ENCODE measurements around the gene DLD.
"Not testable (repeated sequence)": the region's sequence is repeated elsewhere in the genome, so short reads cannot be mapped to it uniquely, and the experiment has no call there.

Gene DLD

DNA sequence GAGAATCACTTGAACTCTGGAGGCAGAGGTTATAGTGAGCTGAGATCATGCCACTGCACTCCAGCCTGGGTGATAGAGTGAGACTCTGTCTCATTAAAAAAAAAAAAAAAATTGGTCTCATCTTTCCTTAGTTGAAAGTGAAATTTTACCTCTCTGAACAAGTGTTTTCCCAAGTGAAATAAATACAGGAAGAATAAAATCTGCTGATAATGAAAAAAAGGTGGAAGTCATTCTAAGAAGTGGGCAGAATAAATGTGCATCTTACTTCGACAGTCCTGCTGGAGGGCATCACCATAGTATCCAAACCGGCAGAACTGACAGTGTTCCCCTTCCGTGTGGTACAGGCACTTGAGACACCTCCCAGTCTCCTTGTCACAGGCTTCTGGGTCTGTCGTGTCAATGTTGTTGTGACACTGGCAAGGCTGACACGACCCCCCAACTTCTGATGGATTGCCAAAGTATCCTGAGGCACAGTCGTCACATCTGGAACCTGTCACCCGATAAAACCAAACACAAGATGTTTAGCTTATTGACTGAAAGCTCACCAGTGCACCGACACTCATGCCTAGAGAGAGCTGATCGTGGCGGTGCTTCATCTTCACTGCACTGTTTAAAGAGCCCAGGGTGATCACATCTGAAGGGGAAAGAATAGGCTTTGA is 62.4 kb downstream of the DLD start:
- H3K4me3 ChIP-seq (ENCODE audit: low read depth in 1 of 2, low read length in 2 of 2), result no peak overlapping the region
- H3K9ac ChIP-seq (ENCODE audit: low read depth in 1 of 2, low read length in 2 of 2), result no peak overlapping the region
- no peaks in the 10 kb centered on the region for H3K27me3 ChIP-seq (ENCODE audit: control insufficient read depth in 1 of 2, insufficient read depth in 2 of 2, low read length in 2 of 2)
- peaks cover 36 to 68% of the 10 kb centered on the region in 2 donors for H3K36me3 ChIP-seq (ENCODE audit: control insufficient read depth in 1 of 2, insufficient read depth in 2 of 2, low read length in 2 of 2)
- no peak overlapping the region for H3K27ac ChIP-seq (ENCODE audit: low read depth, low read length)
- H3K9me3 ChIP-seq (ENCODE audit: control insufficient read depth in 1 of 2, low read length in 2 of 2), result no peaks in the 10 kb centered on the region
- H3K4me1 ChIP-seq (ENCODE audit: control insufficient read depth in 1 of 2, insufficient read depth in 2 of 2, low read length in 2 of 2), result peaks cover 6 to 12% of the 10 kb centered on the region in 2 donors

DNA sequence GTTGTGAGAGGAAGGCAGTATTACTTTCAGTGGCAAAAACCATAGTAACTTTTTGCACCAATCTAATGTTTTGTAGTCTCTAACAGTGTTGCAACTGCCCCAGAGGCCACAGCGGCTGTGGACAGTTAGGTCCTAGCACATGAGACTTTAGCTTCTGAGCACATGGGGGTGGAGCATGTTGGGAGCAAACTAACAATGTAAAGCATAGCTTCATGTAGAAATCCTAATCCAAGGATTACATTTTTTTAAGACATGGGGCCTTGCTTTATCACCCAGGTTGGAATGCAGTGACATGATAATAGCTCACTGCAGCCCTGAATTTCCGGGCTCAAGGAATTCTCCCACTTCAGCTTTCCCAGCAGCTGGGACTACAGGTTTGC is 62.9 kb downstream of the DLD start:
- H3K9me3 ChIP-seq (ENCODE audit: control insufficient read depth in 1 of 2, low read length in 2 of 2), result no peaks in the 10 kb centered on the region
- H3K27ac ChIP-seq (ENCODE audit: low read depth, low read length), result no peak overlapping the region
- no peaks in the 10 kb centered on the region for H3K27me3 ChIP-seq (ENCODE audit: control insufficient read depth in 1 of 2, insufficient read depth in 2 of 2, low read length in 2 of 2)
- no peak overlapping the region for H3K9ac ChIP-seq (ENCODE audit: low read depth in 1 of 2, low read length in 2 of 2)
- peaks cover 1 to 8% of the 10 kb centered on the region in 2 donors for H3K4me1 ChIP-seq (ENCODE audit: control insufficient read depth in 1 of 2, insufficient read depth in 2 of 2, low read length in 2 of 2)
- peaks cover 37 to 71% of the 10 kb centered on the region in 2 donors for H3K36me3 ChIP-seq (ENCODE audit: control insufficient read depth in 1 of 2, insufficient read depth in 2 of 2, low read length in 2 of 2)
- H3K4me3 ChIP-seq (ENCODE audit: low read depth in 1 of 2, low read length in 2 of 2), result no peak overlapping the region

DNA sequence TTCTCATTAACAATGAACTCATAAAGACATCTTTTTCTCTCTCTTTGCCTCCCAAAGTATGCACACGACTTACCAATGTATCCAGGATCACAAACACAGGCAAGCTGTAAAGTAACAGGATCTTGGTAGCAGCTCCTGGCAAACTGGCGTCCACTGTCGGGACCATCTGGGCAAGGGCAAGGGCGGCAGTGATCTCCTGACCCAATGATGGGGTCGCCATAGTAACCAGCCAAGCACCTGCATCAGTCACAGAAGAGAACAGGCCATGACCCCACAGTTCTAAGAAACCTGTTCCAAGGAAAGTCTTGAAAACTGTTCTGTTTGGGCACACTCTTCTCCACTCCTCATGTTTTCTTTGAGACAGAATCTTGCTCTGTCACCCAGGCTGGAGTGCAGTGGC is 64.4 kb downstream of the DLD start:
- H3K4me3 ChIP-seq (ENCODE audit: low read depth in 1 of 2, low read length in 2 of 2), result no peak overlapping the region
- H3K9me3 ChIP-seq (ENCODE audit: control insufficient read depth in 1 of 2, low read length in 2 of 2), result no peaks in the 10 kb centered on the region
- H3K27ac ChIP-seq (ENCODE audit: low read depth, low read length), result no peak overlapping the region
- no peak overlapping the region for H3K9ac ChIP-seq (ENCODE audit: low read depth in 1 of 2, low read length in 2 of 2)
- H3K27me3 ChIP-seq (ENCODE audit: control insufficient read depth in 1 of 2, insufficient read depth in 2 of 2, low read length in 2 of 2), result no peaks in the 10 kb centered on the region
- H3K4me1 ChIP-seq (ENCODE audit: control insufficient read depth in 1 of 2, insufficient read depth in 2 of 2, low read length in 2 of 2), result peaks cover 0 to 8% of the 10 kb centered on the region in 2 donors
- peaks cover 52 to 86% of the 10 kb centered on the region in 2 donors for H3K36me3 ChIP-seq (ENCODE audit: control insufficient read depth in 1 of 2, insufficient read depth in 2 of 2, low read length in 2 of 2)

DNA sequence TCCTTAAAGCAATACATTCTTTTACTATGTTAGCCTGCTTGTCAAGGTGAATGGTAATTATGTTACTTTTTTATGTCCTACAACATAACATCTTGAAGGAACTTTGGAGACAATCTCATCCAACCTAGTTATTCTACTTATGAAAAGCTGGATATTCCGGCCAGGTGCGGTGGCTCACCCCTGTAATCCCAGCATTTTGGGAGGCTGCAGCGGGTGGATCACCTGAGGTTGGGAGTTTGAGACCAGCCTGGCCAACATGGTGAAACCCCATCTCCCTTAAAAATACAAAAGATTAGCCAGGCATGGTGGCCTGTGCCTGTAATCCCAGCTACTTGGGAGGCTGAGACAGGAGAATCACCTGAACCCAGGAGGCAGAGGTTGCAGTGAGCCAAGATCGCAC is 66.0 kb downstream of the DLD start:
- H3K4me1 ChIP-seq (ENCODE audit: control insufficient read depth in 1 of 2, insufficient read depth in 2 of 2, low read length in 2 of 2); H3K27ac ChIP-seq (ENCODE audit: low read depth, low read length); H3K4me3 ChIP-seq (ENCODE audit: low read depth in 1 of 2, low read length in 2 of 2); H3K9me3 ChIP-seq (ENCODE audit: control insufficient read depth in 1 of 2, low read length in 2 of 2); H3K9ac ChIP-seq (ENCODE audit: low read depth in 1 of 2, low read length in 2 of 2); H3K27me3 ChIP-seq (ENCODE audit: control insufficient read depth in 1 of 2, insufficient read depth in 2 of 2, low read length in 2 of 2): not testable (repeated sequence)
- H3K36me3 ChIP-seq (ENCODE audit: control insufficient read depth in 1 of 2, insufficient read depth in 2 of 2, low read length in 2 of 2), result peaks cover 51 to 86% of the 10 kb centered on the region in 2 donors

DNA sequence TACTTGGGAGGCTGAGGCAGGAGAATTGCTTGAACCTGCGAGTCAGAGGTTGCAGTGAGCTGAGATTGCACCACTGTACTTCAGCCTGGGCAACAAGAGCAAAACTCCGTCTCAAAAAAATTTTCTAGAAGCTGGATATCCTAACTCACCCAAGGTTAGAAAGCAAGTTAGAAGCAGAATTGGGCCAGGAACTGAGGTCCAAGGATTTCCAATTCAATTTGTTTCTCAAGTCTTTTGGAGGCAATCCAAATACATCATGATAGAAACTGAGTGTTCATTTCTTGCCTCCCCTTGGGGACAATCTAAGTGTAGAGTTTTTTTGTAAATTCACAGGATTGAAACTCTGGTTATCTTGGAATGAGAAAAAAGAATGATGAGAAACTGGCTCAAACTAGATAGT is 66.5 kb downstream of the DLD start:
- Histone ChIP-seq H3K4me3 (ENCODE audit: low read depth in 1 of 2, low read length in 2 of 2) (no peak overlapping the region), H3K27ac (ENCODE audit: low read depth, low read length) (no peak overlapping the region), H3K36me3 (ENCODE audit: control insufficient read depth in 1 of 2, insufficient read depth in 2 of 2, low read length in 2 of 2) (peaks cover 50 to 85% of the 10 kb centered on the region in 2 donors), H3K9me3 (ENCODE audit: control insufficient read depth in 1 of 2, low read length in 2 of 2) (no peaks in the 10 kb centered on the region), H3K27me3 (ENCODE audit: control insufficient read depth in 1 of 2, insufficient read depth in 2 of 2, low read length in 2 of 2) (no peaks in the 10 kb centered on the region), H3K9ac (ENCODE audit: low read depth in 1 of 2, low read length in 2 of 2) (no peak overlapping the region), H3K4me1 (ENCODE audit: control insufficient read depth in 1 of 2, insufficient read depth in 2 of 2, low read length in 2 of 2) (peaks cover 0 to 8% of the 10 kb centered on the region in 2 donors)

DNA sequence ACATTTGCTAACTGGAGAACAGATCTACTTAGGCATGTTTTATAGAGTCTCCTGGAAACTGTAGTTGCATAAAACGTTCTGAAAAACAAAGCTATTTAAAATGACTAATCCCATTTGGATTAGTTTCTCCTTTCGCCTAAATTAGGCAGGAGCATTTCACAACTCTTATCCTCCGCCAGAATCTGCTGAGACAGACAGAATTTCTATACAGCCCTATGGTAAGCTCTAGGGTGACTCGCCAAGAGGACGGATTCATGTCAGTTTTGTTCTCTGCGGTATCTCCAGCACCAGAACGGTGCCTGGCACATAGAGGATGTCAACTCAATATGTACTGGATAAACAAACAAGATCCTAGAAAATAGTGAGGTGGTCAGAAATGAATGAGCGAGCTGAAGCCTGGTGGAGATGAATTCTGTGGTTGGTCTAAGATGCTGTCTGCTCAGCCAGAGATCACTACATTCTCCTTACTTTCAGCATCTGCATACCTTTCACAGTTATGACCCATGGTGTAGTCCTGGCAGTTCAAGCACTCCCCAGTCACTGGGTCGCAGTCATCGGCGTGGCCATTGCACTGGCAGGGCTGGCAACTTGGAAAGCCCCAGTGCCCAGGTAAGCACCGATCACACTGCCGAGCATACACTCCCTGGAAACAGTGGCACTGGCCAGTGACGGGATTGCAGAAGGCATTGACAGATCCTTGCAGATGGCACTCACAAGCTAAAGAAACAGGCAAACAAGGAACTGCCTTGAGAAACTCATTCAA is 68.0 kb downstream of the DLD start:
- peaks cover 0 to 8% of the 10 kb centered on the region in 2 donors for H3K4me1 ChIP-seq (ENCODE audit: control insufficient read depth in 1 of 2, insufficient read depth in 2 of 2, low read length in 2 of 2)
- no peaks in the 10 kb centered on the region for H3K27me3 ChIP-seq (ENCODE audit: control insufficient read depth in 1 of 2, insufficient read depth in 2 of 2, low read length in 2 of 2)
- H3K9me3 ChIP-seq (ENCODE audit: control insufficient read depth in 1 of 2, low read length in 2 of 2), result no peaks in the 10 kb centered on the region
- no peak overlapping the region for H3K4me3 ChIP-seq (ENCODE audit: low read depth in 1 of 2, low read length in 2 of 2)
- H3K27ac ChIP-seq (ENCODE audit: low read depth, low read length), result no peak overlapping the region
- no peak overlapping the region for H3K9ac ChIP-seq (ENCODE audit: low read depth in 1 of 2, low read length in 2 of 2)
- peaks cover 42 to 85% of the 10 kb centered on the region in 2 donors for H3K36me3 ChIP-seq (ENCODE audit: control insufficient read depth in 1 of 2, insufficient read depth in 2 of 2, low read length in 2 of 2)

DNA sequence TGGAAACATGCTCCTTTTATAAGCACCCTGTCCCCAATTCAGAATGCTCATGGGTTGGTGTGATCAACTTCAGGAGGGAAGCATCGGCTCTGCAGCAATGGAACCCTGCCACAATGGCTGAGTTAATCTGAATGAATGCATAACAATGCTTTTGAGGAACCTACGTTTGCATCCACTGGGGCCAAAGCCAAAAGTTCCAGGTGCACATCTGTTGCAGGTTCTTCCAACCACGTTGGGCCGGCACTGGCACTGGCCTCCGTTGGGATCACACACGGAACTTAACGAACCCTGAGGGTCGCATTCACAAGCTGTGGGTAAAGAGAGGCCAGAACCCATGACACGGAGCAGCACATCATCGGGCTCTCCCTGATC is 68.5 kb downstream of the DLD start:
- H3K27ac ChIP-seq (ENCODE audit: low read depth, low read length), result no peak overlapping the region
- H3K9ac ChIP-seq (ENCODE audit: low read depth in 1 of 2, low read length in 2 of 2), result no peak overlapping the region
- H3K4me3 ChIP-seq (ENCODE audit: low read depth in 1 of 2, low read length in 2 of 2), result no peak overlapping the region
- peaks cover 44 to 88% of the 10 kb centered on the region in 2 donors for H3K36me3 ChIP-seq (ENCODE audit: control insufficient read depth in 1 of 2, insufficient read depth in 2 of 2, low read length in 2 of 2)
- no peaks in the 10 kb centered on the region for H3K9me3 ChIP-seq (ENCODE audit: control insufficient read depth in 1 of 2, low read length in 2 of 2)
- H3K27me3 ChIP-seq (ENCODE audit: control insufficient read depth in 1 of 2, insufficient read depth in 2 of 2, low read length in 2 of 2), result no peaks in the 10 kb centered on the region
- peaks cover 0 to 8% of the 10 kb centered on the region in 2 donors for H3K4me1 ChIP-seq (ENCODE audit: control insufficient read depth in 1 of 2, insufficient read depth in 2 of 2, low read length in 2 of 2)

DNA sequence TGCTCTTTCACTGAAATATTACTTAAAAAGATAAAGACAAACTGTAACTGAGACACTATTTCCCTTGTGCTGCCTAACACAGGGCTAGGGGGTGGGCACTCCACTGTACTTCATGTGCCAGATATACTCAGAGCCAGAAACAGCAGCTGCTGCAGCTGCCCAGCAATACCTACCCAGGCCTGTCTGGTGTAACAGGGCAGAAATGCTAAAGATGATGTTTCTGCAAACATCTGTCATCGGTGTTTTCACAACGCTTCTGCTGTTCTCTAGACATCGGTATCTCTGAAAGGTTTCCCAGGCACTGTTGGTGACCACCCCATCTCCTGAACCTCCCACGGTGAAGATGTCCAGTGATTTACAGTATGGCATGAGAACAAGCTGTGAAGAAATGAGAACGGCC is 69.3 kb downstream of the DLD start:
- Histone ChIP-seq H3K27ac (ENCODE audit: low read depth, low read length) (no peak overlapping the region), H3K27me3 (ENCODE audit: control insufficient read depth in 1 of 2, insufficient read depth in 2 of 2, low read length in 2 of 2) (no peaks in the 10 kb centered on the region), H3K9ac (ENCODE audit: low read depth in 1 of 2, low read length in 2 of 2) (no peak overlapping the region), H3K4me1 (ENCODE audit: control insufficient read depth in 1 of 2, insufficient read depth in 2 of 2, low read length in 2 of 2) (peaks cover 0 to 8% of the 10 kb centered on the region in 2 donors), H3K36me3 (ENCODE audit: control insufficient read depth in 1 of 2, insufficient read depth in 2 of 2, low read length in 2 of 2) (peaks cover 46 to 87% of the 10 kb centered on the region in 2 donors), H3K4me3 (ENCODE audit: low read depth in 1 of 2, low read length in 2 of 2) (no peak overlapping the region), H3K9me3 (ENCODE audit: control insufficient read depth in 1 of 2, low read length in 2 of 2) (no peaks in the 10 kb centered on the region)

DNA sequence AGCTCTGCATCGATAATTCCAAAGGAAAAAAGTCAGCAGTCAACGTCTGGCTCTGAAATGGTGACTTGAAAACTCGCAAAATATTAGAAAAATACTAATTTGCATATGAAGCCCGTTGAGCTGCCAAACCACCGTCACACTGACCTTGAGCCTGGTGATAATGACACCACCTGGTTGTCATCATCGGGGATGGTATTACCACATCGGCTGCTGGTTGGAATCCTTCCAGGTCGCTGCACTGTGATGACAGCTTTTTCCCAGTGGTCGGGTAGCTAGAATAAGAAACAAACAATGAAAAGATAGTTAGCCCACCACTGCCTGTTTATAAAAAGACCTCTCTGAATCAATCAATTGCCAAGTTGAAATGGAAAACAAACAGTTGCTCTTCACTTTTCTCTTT is 70.4 kb downstream of the DLD start:
- Histone ChIP-seq H3K9me3 (ENCODE audit: control insufficient read depth in 1 of 2, low read length in 2 of 2) (no peaks in the 10 kb centered on the region), H3K4me3 (ENCODE audit: low read depth in 1 of 2, low read length in 2 of 2) (no peak overlapping the region), H3K27ac (ENCODE audit: low read depth, low read length) (no peak overlapping the region), H3K36me3 (ENCODE audit: control insufficient read depth in 1 of 2, insufficient read depth in 2 of 2, low read length in 2 of 2) (peaks cover 44 to 83% of the 10 kb centered on the region in 2 donors), H3K9ac (ENCODE audit: low read depth in 1 of 2, low read length in 2 of 2) (no peak overlapping the region), H3K27me3 (ENCODE audit: control insufficient read depth in 1 of 2, insufficient read depth in 2 of 2, low read length in 2 of 2) (no peaks in the 10 kb centered on the region), H3K4me1 (ENCODE audit: control insufficient read depth in 1 of 2, insufficient read depth in 2 of 2, low read length in 2 of 2) (peaks cover 0 to 8% of the 10 kb centered on the region in 2 donors)

DNA sequence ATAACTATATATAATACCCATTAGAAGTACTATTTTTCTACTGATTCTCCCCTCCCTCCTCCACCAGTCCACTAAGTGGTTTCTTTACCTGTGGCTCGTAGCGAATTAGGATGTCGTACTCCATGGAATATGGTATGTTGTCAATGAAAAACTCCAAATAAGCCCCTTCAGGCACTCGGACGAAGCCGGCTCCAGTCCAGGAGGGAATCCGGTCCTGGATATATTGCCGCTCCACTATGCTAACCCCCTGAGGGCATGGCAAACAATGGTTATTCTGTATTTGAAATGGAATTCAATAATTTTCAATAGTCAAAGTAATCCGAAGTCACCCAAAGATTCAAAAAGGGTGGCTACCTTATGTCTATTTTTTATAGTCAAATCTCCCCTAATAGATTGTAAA is 71.8 kb downstream of the DLD start:
- no peaks in the 10 kb centered on the region for H3K27me3 ChIP-seq (ENCODE audit: control insufficient read depth in 1 of 2, insufficient read depth in 2 of 2, low read length in 2 of 2)
- no peak overlapping the region for H3K27ac ChIP-seq (ENCODE audit: low read depth, low read length)
- no peaks in the 10 kb centered on the region for H3K9me3 ChIP-seq (ENCODE audit: control insufficient read depth in 1 of 2, low read length in 2 of 2)
- peaks cover 2 to 8% of the 10 kb centered on the region in 2 donors for H3K4me1 ChIP-seq (ENCODE audit: control insufficient read depth in 1 of 2, insufficient read depth in 2 of 2, low read length in 2 of 2)
- H3K36me3 ChIP-seq (ENCODE audit: control insufficient read depth in 1 of 2, insufficient read depth in 2 of 2, low read length in 2 of 2), result peaks cover 47 to 83% of the 10 kb centered on the region in 2 donors
- H3K9ac ChIP-seq (ENCODE audit: low read depth in 1 of 2, low read length in 2 of 2), result no peak overlapping the region
- H3K4me3 ChIP-seq (ENCODE audit: low read depth in 1 of 2, low read length in 2 of 2), result no peak overlapping the region

Measured in duodenal mucosa (tissue), 2 donors.